ENCODE measurements around the gene HNF1B.

Gene HNF1B

GRCh38 chr17:37770631-37771518 is 26.0 kb upstream of the HNF1B start:
- peak; percentile 57 for DNase-seq
- H3K4me1 Mint-ChIP-seq (ENCODE audit: low read depth): peaks cover 32% of the 10 kb centered on the region
- no peak overlapping the region for H3K4me3 Mint-ChIP-seq
- peaks cover 51% of the 10 kb centered on the region for H3K27me3 Mint-ChIP-seq
- no peak overlapping the region for H3K27ac Mint-ChIP-seq
- no peaks in the 10 kb centered on the region for H3K36me3 Mint-ChIP-seq (ENCODE audit: low read depth)
- H3K9me3 Mint-ChIP-seq: no peaks in the 10 kb centered on the region

GRCh38 chr17:37769050-37769449 is 24.2 kb upstream of the HNF1B start:
- Mint-ChIP-seq H3K4me1 (ENCODE audit: low read depth) (peaks cover 32% of the 10 kb centered on the region), H3K27me3 (peaks cover 62% of the 10 kb centered on the region), H3K9me3 (no peaks in the 10 kb centered on the region), H3K27ac (no peak overlapping the region), H3K36me3 (ENCODE audit: low read depth) (no peaks in the 10 kb centered on the region), H3K4me3 (no peak overlapping the region)
- no peak for DNase-seq

DNA sequence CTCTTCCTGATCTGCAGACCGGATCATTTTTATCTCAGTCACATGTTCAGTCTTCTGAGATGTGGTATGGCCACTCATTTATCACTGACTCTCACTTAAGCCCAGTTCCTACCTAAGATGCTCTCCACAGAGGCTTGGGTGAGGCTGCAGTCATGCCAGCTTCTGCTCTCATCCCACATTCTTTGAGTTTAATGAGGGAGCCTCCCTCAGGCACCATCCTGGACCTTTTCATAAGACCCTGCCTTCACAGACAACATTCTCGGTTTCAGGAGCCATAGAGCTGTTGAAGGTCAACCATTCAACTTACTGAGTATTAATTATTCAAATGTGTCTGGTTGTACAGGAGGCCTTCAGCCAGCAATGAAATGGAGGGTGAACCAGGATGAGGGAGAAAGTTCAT is 23.6 kb upstream of the HNF1B start:
- H3K9me3 Mint-ChIP-seq: no peaks in the 10 kb centered on the region
- no peak overlapping the region for H3K27ac Mint-ChIP-seq
- peaks cover 26% of the 10 kb centered on the region for H3K4me1 Mint-ChIP-seq (ENCODE audit: low read depth)
- H3K4me3 Mint-ChIP-seq: no peak overlapping the region
- no peak for DNase-seq
- H3K27me3 Mint-ChIP-seq: peaks cover 62% of the 10 kb centered on the region
- H3K36me3 Mint-ChIP-seq (ENCODE audit: low read depth): no peaks in the 10 kb centered on the region

DNA sequence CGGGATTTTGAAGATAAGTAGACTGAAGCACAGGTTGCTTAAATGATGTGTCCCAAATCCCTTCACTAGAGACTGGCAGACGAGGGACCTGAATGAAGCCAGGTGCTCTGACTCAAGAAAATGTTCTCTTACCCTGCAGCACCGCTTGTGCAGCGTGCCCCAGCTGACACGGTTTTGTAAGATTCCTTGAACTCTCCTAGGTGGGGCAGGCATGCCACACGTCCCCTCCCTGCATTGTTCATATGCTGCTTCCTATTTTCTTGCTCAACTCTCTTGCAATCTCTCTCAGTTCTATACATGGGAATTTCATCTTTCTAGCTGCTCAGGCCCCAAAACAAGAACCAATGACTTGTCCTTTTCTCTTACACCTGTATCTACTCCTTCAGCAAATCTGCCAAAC is 22.1 kb upstream of the HNF1B start:
- no peak for DNase-seq
- peaks cover 65% of the 10 kb centered on the region for H3K27me3 Mint-ChIP-seq
- H3K9me3 Mint-ChIP-seq: no peaks in the 10 kb centered on the region
- H3K4me3 Mint-ChIP-seq: no peak overlapping the region
- H3K4me1 Mint-ChIP-seq (ENCODE audit: low read depth): peaks cover 18% of the 10 kb centered on the region
- no peaks in the 10 kb centered on the region for H3K36me3 Mint-ChIP-seq (ENCODE audit: low read depth)
- H3K27ac Mint-ChIP-seq: no peak overlapping the region

GRCh38 chr17:37764383-37764782 is 19.5 kb upstream of the HNF1B start:
- no peaks in the 10 kb centered on the region for H3K36me3 Mint-ChIP-seq (ENCODE audit: low read depth)
- no peak for DNase-seq
- H3K27ac Mint-ChIP-seq: no peak overlapping the region
- no peaks in the 10 kb centered on the region for H3K9me3 Mint-ChIP-seq
- no peak overlapping the region for H3K4me3 Mint-ChIP-seq
- peaks cover 26% of the 10 kb centered on the region for H3K4me1 Mint-ChIP-seq (ENCODE audit: low read depth)
- H3K27me3 Mint-ChIP-seq: peaks cover 64% of the 10 kb centered on the region

GRCh38 chr17:37762666-37763065 is 17.8 kb upstream of the HNF1B start:
- Mint-ChIP-seq H3K27ac (no peak overlapping the region), H3K4me3 (no peak overlapping the region), H3K36me3 (ENCODE audit: low read depth) (no peaks in the 10 kb centered on the region), H3K27me3 (peaks cover 60% of the 10 kb centered on the region), H3K4me1 (ENCODE audit: low read depth) (peaks cover 26% of the 10 kb centered on the region), H3K9me3 (no peaks in the 10 kb centered on the region)
- no peak for DNase-seq

- DNase-seq: no peak
- Mint-ChIP-seq H3K27ac (no peak overlapping the region), H3K36me3 (ENCODE audit: low read depth) (no peaks in the 10 kb centered on the region), H3K9me3 (no peaks in the 10 kb centered on the region), H3K4me3 (no peak overlapping the region), H3K4me1 (ENCODE audit: low read depth) (peaks cover 26% of the 10 kb centered on the region), H3K27me3 (peaks cover 57% of the 10 kb centered on the region)
Observed at GRCh38 chr17:37761961-37762360, 17.1 kb upstream of the HNF1B start.

DNA sequence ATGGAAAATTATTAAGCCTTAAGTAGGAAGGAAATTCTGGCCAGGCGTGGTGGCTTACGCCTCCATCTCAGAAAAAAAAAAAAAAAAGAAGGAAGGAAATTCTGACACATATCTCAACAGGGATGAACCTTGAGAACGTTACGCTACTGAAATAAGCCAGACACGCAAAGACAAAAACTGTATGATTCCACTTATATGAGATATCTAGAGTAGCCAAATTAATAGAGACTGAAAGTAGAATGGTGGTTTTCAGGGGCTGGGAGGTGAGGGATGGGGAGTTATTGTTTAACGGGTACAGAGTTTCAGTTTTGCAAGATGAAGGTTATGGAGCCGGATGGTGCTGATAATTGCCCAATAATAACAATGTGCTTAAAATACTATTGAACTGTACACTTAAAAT is 16.2 kb upstream of the HNF1B start:
- Mint-ChIP-seq H3K27me3 (peaks cover 60% of the 10 kb centered on the region), H3K27ac (peak overlapping the region; percentile 34), H3K4me3 (no peak overlapping the region), H3K9me3 (no peaks in the 10 kb centered on the region), H3K36me3 (ENCODE audit: low read depth) (no peaks in the 10 kb centered on the region), H3K4me1 (ENCODE audit: low read depth) (peaks cover 26% of the 10 kb centered on the region)
- DNase-seq: no peak

- DNase-seq: no peak
- H3K27ac Mint-ChIP-seq: no peak overlapping the region
- H3K4me1 Mint-ChIP-seq (ENCODE audit: low read depth): peaks cover 12% of the 10 kb centered on the region
- no peaks in the 10 kb centered on the region for H3K36me3 Mint-ChIP-seq (ENCODE audit: low read depth)
- H3K9me3 Mint-ChIP-seq: no peaks in the 10 kb centered on the region
- no peak overlapping the region for H3K4me3 Mint-ChIP-seq
- peaks cover 62% of the 10 kb centered on the region for H3K27me3 Mint-ChIP-seq
Observed at GRCh38 chr17:37759014-37759637, 14.3 kb upstream of the HNF1B start.

DNA sequence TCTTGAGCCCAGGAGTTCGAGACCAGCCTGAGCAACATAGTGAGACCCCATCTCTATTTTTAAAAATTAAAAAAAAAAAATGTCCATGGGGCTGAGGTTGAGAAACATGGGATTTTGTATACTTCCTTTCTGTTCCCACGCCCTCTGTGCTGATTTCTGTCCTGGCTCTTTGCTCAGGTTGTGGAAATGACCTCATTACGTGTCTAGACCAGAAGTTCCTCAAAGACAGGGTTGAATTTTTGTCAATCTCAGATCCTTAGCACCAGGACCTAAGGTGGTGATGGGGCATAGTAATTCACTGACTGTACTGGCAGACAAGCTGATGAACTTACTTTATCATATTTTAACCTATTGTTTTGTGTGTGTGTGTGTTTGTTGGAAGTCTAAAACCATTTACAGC is 11.2 kb upstream of the HNF1B start:
- H3K4me1 Mint-ChIP-seq (ENCODE audit: low read depth): peaks cover 5% of the 10 kb centered on the region
- no peak overlapping the region for H3K4me3 Mint-ChIP-seq
- no peaks in the 10 kb centered on the region for H3K36me3 Mint-ChIP-seq (ENCODE audit: low read depth)
- H3K27ac Mint-ChIP-seq: no peak overlapping the region
- H3K27me3 Mint-ChIP-seq: peaks cover 54% of the 10 kb centered on the region
- no peak for DNase-seq
- H3K9me3 Mint-ChIP-seq: no peaks in the 10 kb centered on the region

GRCh38 chr17:37755455-37755854 is 10.6 kb upstream of the HNF1B start:
- Mint-ChIP-seq H3K9me3 (no peaks in the 10 kb centered on the region), H3K27me3 (peaks cover 57% of the 10 kb centered on the region), H3K4me1 (ENCODE audit: low read depth) (peaks cover 4% of the 10 kb centered on the region), H3K27ac (no peak overlapping the region), H3K4me3 (no peak overlapping the region), H3K36me3 (ENCODE audit: low read depth) (no peaks in the 10 kb centered on the region)
- no peak for DNase-seq

- Mint-ChIP-seq H3K9me3 (no peaks in the 10 kb centered on the region), H3K27ac (no peak overlapping the region), H3K36me3 (ENCODE audit: low read depth) (no peaks in the 10 kb centered on the region), H3K4me3 (no peak overlapping the region), H3K27me3 (peaks cover 52% of the 10 kb centered on the region), H3K4me1 (ENCODE audit: low read depth) (peaks cover 2% of the 10 kb centered on the region)
- DNase-seq: no peak
Observed at GRCh38 chr17:37754363-37754762, 9.5 kb upstream of the HNF1B start.

GRCh38 chr17:37752482-37752881 is 7.6 kb upstream of the HNF1B start:
- Mint-ChIP-seq H3K4me3 (no peak overlapping the region), H3K9me3 (no peaks in the 10 kb centered on the region), H3K4me1 (ENCODE audit: low read depth) (peaks cover 2% of the 10 kb centered on the region), H3K27ac (no peak overlapping the region), H3K36me3 (ENCODE audit: low read depth) (no peaks in the 10 kb centered on the region), H3K27me3 (peaks cover 56% of the 10 kb centered on the region)
- DNase-seq: no peak

- Mint-ChIP-seq H3K4me3 (no peak overlapping the region), H3K27ac (no peak overlapping the region), H3K4me1 (ENCODE audit: low read depth) (peaks cover 2% of the 10 kb centered on the region), H3K36me3 (ENCODE audit: low read depth) (no peaks in the 10 kb centered on the region), H3K27me3 (peaks cover 62% of the 10 kb centered on the region), H3K9me3 (no peaks in the 10 kb centered on the region)
- DNase-seq: no peak
Observed at GRCh38 chr17:37750768-37751475, 6.1 kb upstream of the HNF1B start.

- no peak for DNase-seq
- H3K27ac Mint-ChIP-seq: no peak overlapping the region
- H3K27me3 Mint-ChIP-seq: peaks cover 64% of the 10 kb centered on the region
- H3K4me1 Mint-ChIP-seq (ENCODE audit: low read depth): peaks cover 3% of the 10 kb centered on the region
- H3K9me3 Mint-ChIP-seq: no peaks in the 10 kb centered on the region
- no peak overlapping the region for H3K4me3 Mint-ChIP-seq
- no peaks in the 10 kb centered on the region for H3K36me3 Mint-ChIP-seq (ENCODE audit: low read depth)
Observed at GRCh38 chr17:37750292-37750691, 5.4 kb upstream of the HNF1B start.
